GM12891 (cell line): ENCODE measurements around the gene TRMU.

Experiments used
- POLR2A ChIP-seq: IDR thresholded peaks from 2 replicates; pipeline ENCODE4 v1.6.1; 2011; ENCODE audit warnings: low read depth, low read length, control low read depth
- POLR2AphosphoS5 ChIP-seq: IDR thresholded peaks from 2 replicates; pipeline ENCODE4 v1.6.1; 2011; ENCODE audit warnings: low read depth, low read length, control low read depth
- SPI1 ChIP-seq: IDR thresholded peaks from 2 replicates; pipeline ENCODE4 v1.6.1; 2011; ENCODE audit warnings: low read depth, low read length, control low read depth
- TAF1 ChIP-seq: IDR thresholded peaks from 2 replicates; pipeline ENCODE4 v1.6.1; 2011; ENCODE audit warnings: low read depth, low read length, control low read depth

GRCh38 chr22:46381731-46382130, 46.2 kb downstream of the TRMU start:
- TF ChIP-seq POLR2A = no peak
- TF ChIP-seq POLR2AphosphoS5 = no peak
- TF ChIP-seq TAF1 = no peak
- no peak for TF ChIP-seq SPI1
